Effector memory CD8-positive, alpha-beta T cell (primary cell): Measurements from ENCODE around the gene ST7L.

Experiments
- ATAC-seq: fragments of 150-1000 bp; cut with Tn5 transposase; replicated peaks from 2 replicates; pipeline ENCODE4 v1.10.0; 2021; ENCODE audit warnings: mild to moderate bottlenecking, moderate library complexity
- DNase-seq, 3 experiments: peaks; one replicate each; pipeline ENCODE4 v3.0.0; 2021
- H3K27ac Mint-ChIP-seq, 2 donors: one replicate each; pipeline ENCODE4 v1.8.0; 2022; ENCODE audit warnings: mild to moderate bottlenecking in 2 of 2, mixed read lengths in 2 of 2, moderate library complexity in 2 of 2
- H3K27me3 Mint-ChIP-seq, 2 donors: one replicate each; pipeline ENCODE4 v1.8.0; 2022; ENCODE audit warnings: mixed read lengths in 2 of 2
- H3K36me3 Mint-ChIP-seq: one replicate; pipeline ENCODE4 v1.8.0; 2022; ENCODE audit warnings: mild to moderate bottlenecking, moderate library complexity, mixed read lengths; ENCODE audit not compliant: insufficient read depth
- H3K4me1 Mint-ChIP-seq, 2 donors: one replicate each; pipeline ENCODE4 v1.8.0; 2022; ENCODE audit warnings: low read depth in 2 of 2, mixed read lengths in 2 of 2
- H3K4me3 Mint-ChIP-seq, 2 donors: one replicate each; pipeline ENCODE4 v1.8.0; 2022; ENCODE audit warnings: mild to moderate bottlenecking in 2 of 2, mixed read lengths in 2 of 2, moderate library complexity in 2 of 2
- H3K9me3 Mint-ChIP-seq, 2 donors: one replicate each; pipeline ENCODE4 v1.8.0; 2022; ENCODE audit warnings: mixed read lengths in 2 of 2

Gene ST7L

DNA sequence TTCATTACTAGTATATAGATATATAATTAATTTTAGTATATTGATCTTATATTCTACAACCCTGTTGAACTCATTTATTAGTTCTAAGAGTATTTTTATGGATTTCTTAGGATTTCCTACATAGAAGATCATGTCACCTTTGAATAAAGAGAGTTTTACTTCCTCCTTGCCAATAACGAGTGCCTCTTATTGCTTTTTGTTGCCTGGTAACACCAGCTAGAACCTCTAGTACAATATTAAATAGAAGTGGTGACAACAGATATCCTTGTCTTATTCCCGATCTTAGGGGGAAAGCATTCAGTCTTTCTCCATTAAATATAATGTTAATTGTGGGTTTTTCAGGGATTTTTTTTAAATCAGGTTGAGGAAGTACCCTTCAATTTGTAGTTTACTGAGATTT is 69.4 kb downstream of the ST7L start:
- ATAC-seq (no peak), DNase-seq (no peak)
- no peak overlapping the region for H3K27ac Mint-ChIP-seq
- H3K4me3 Mint-ChIP-seq, result no peak overlapping the region
- no peaks in the 10 kb centered on the region for H3K9me3 Mint-ChIP-seq
- peaks cover 4% of the 10 kb centered on the region for H3K36me3 Mint-ChIP-seq
- H3K4me1 Mint-ChIP-seq, result no peaks in the 10 kb centered on the region
- no peaks in the 10 kb centered on the region for H3K27me3 Mint-ChIP-seq

DNA sequence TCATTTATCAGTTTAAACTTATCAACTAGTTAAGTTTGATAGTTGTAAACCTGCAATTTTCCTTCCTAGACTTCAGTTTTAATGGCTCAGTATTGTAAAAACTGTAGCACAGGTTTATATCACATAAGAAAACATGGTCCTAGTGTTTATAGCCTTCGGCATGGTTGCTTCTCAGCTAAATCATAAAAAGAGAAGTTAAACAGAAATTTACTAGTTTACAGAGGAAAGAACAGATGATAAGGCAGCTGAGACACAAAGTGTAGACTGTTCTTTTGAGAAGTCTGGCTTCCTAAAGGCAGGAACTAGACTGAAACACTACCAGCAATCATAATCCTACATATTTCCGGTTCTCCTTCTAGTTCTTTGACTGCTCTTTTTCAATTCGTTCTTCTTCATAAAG is 70.4 kb downstream of the ST7L start:
- Mint-ChIP-seq H3K9me3 (no peaks in the 10 kb centered on the region), H3K4me1 (no peaks in the 10 kb centered on the region), H3K27ac (no peak overlapping the region), H3K4me3 (no peak overlapping the region), H3K36me3 (peaks cover 4% of the 10 kb centered on the region), H3K27me3 (no peaks in the 10 kb centered on the region)
- no peak for DNase-seq
- ATAC-seq, result no peak

DNA sequence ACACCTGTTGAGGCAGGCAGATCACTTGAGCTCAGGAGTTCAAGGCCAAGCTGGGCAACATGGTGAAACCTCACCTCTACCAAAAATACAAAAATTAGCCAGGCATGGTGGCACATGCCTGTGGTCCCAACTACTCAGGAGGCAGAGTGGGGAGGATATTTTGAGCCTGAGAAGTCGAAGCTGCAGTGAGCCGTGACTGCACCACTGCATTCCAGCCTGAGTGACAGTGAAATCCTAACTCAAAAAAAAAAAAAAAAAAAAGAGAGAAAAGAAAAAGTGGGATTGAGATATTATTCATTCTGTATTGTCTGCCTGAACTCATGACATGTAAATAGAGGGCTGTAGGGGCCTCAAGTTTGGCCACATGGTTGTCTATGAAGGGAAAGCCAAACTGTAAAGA is 72.9 kb downstream of the ST7L start:
- DNase-seq (no peak), ATAC-seq (no peak)
- H3K27ac Mint-ChIP-seq, result no peak overlapping the region
- no peaks in the 10 kb centered on the region for H3K27me3 Mint-ChIP-seq
- peaks cover 6% of the 10 kb centered on the region for H3K36me3 Mint-ChIP-seq
- H3K9me3 Mint-ChIP-seq, result no peaks in the 10 kb centered on the region
- no peak overlapping the region for H3K4me3 Mint-ChIP-seq
- no peaks in the 10 kb centered on the region for H3K4me1 Mint-ChIP-seq

DNA sequence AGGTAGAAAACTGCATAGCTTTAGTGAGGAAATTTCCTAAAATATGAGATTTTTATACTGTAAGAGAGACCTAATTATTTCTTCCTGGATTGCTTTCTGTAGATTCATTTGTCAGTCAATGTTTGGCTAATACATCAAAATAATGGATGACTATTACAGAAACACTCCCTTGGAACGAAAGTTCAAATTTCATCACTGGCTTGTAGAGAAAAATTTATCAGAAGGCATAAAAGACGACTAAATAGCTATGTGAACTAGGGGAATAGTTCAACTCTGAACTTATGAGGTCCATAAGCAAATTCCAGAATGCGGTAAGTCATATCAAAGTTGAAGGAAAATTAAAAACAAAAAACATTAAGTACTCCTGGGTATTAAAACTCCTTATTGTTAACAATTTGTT is 74.2 kb downstream of the ST7L start:
- DNase-seq (no peak), ATAC-seq (no peak)
- Mint-ChIP-seq H3K9me3 (no peaks in the 10 kb centered on the region), H3K36me3 (peaks cover 12% of the 10 kb centered on the region), H3K27ac (no peak overlapping the region), H3K4me1 (no peaks in the 10 kb centered on the region), H3K27me3 (no peaks in the 10 kb centered on the region), H3K4me3 (no peak overlapping the region)

DNA sequence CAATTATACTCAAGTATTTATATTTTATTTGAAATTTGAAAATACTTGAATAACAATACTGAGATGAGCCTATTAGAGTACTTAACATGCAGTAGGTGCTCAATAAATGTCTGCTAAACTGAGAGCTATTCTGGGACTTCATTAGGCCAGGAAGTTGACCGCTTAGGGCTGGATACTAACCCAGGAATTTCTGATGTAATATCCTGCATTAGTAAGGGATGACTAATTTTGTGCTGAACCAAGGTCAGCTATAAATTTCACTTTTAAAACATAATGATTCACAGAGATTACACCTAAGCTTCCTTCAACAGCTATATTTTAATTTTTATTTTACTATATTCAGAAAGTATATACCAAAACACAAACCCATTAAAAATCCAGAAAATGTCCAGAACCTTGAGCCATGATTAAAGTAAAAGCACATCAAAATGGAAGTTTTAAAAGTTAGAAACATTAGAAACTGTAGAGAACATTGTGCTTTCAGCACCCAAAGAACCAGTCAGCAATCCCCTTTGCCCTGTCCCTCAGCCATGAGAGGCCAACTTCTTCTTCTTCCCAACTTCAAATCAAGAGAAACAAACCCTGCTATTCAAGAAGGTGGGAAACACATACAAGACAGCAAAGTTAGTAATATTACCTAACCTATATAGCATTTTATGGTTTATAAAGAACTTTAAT is 74.8 kb downstream of the ST7L start:
- ATAC-seq, result no peak
- no peak overlapping the region for H3K4me3 Mint-ChIP-seq
- H3K36me3 Mint-ChIP-seq, result peaks cover 12% of the 10 kb centered on the region

DNA sequence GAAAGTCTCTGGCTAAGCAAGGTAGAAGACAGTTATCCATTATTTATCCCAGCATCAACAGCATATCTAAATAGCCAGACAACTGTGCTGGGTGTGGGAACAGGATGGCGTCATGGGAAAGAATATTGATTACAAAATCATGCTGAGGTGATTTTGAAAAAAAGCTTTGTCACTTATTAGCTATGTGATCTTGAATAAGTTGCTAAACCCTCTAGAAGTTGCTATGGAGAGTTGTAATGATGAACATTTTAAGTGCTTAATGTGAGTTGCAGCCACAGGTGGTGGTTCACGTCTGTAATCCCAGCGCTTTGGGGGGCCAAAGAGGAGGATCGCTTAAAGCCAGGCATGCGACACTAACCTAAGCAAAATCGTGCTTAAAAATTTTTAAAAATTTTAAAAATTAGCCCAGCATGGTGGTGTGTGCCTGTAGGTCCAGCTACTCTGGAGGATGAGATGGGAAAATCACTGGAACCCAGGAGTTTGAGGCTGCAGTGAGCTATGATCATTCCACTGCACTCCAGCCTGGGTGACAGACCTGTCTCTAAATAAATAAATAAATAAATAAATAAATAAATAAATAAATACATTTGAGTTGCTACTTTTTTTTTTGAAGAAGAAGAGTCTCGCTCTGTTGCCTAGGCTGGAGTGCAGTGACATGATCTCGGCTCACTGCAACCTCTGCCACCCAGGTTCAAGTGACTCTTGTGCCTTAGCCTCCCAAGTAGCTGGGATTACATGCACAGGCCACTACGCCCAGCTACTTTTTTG is 76.6 kb downstream of the ST7L start:
- Mint-ChIP-seq H3K9me3 (no peaks in the 10 kb centered on the region), H3K27ac (no peak overlapping the region), H3K4me1 (no peaks in the 10 kb centered on the region), H3K36me3 (peaks cover 12% of the 10 kb centered on the region), H3K27me3 (no peaks in the 10 kb centered on the region), H3K4me3 (no peak overlapping the region)
- ATAC-seq (no peak), DNase-seq (no peak)

More for the DNA sequence above, 74.8 kb downstream of the ST7L start:
- Mint-ChIP-seq H3K9me3 (no peaks in the 10 kb centered on the region), H3K27ac (no peak overlapping the region), H3K27me3 (no peaks in the 10 kb centered on the region), H3K4me1 (no peaks in the 10 kb centered on the region)
- DNase-seq, result no peak

DNA sequence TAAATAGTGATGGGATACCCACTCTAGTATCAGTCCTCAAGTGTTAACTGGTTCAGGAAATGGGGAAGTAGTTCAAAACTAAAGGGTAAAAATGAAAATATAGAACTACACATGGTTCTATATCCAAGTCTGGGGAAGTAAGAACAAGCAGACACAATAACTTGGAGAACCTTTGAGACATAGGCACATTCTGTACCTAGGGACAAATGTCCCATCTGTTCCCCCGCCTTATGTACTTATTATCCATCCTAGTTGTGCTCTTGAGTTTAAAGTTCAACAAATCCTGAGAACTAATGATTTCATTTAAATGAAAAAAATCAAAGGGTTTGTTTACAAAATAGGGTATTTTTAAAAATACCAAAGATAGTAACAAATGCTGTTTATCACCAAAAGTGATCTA is 77.6 kb downstream of the ST7L start:
- Mint-ChIP-seq H3K9me3 (no peaks in the 10 kb centered on the region), H3K27ac (no peak overlapping the region), H3K4me1 (no peaks in the 10 kb centered on the region), H3K27me3 (no peaks in the 10 kb centered on the region), H3K36me3 (peaks cover 12% of the 10 kb centered on the region), H3K4me3 (no peak overlapping the region)
- ATAC-seq (no peak), DNase-seq (no peak)

DNA sequence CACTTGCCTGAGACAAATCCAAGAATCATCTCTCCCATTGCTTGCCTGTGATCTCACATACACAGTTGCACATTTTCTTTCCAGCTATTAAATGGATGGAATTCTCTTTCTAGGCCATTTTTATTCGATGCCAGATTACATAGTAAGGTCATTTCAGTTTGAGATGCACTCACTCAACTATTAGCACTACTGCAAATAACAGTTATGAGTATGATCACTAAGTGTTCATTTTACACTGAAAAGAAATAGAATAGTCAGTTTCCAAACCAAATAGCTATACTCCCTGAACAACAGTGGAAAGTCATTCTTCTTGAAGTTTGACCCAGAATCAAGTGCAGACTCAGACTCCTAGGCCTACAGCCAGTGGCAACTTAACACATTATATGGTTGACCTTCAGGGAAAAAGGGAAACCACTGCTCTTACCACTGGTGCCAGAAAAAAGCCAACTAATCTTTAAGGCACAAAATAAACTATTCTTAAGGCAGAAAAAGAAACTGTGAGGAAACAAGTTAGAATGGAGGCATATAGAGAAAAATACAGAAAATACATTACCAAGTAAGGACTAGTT is 78.6 kb downstream of the ST7L start:
- H3K27me3 Mint-ChIP-seq, result no peaks in the 10 kb centered on the region
- no peak for ATAC-seq
- DNase-seq, result no peak

DNA sequence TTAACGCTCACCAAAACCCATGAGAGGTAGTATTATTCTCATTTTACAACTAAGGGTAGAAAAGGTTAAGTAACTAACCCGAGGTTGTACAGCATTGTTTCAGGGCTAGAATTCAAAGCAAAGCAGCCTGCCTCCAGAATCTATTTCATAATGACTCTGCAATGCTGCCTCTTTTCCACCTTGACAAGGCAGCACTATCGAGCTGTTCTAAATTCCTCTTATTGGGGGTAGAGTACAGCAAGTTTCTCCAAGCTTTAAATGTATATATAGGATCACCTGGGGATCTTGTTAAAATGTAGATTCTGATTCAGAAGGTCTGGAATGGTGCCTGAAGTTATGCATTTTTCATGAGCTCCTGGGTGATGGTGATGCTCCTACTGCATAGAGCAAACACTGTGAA is 80.1 kb downstream of the ST7L start:
- Mint-ChIP-seq H3K27ac (no peak overlapping the region), H3K4me3 (no peak overlapping the region), H3K36me3 (peaks cover 22% of the 10 kb centered on the region), H3K4me1 (no peaks in the 10 kb centered on the region), H3K27me3 (no peaks in the 10 kb centered on the region), H3K9me3 (no peaks in the 10 kb centered on the region)
- no peak for ATAC-seq
- DNase-seq, result no peak

More for the DNA sequence above, 78.6 kb downstream of the ST7L start:
- H3K4me1 Mint-ChIP-seq, result no peaks in the 10 kb centered on the region
- H3K27ac Mint-ChIP-seq, result no peak overlapping the region
- H3K9me3 Mint-ChIP-seq, result no peaks in the 10 kb centered on the region
- peaks cover 12% of the 10 kb centered on the region for H3K36me3 Mint-ChIP-seq
- no peak overlapping the region for H3K4me3 Mint-ChIP-seq

DNA sequence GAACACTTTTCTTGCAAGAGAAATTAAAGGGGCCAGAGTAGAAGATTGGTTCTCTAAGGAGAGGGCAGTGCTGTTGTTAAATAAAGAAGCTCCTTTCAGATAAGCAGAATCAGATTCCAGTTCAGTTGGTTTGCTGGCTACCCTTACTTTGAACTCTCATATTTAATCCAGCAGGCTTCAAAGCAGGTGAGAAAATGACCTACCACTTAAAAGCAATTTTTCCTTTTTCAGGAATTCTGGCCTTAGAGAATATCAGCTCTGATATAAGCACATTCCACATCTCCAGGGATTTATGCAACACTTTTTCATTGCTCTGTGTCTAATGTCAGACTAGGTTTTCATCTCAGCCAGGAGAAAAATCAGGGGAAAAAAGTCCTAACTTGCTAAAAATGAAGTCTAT is 81.5 kb downstream of the ST7L start:
- no peaks in the 10 kb centered on the region for H3K27me3 Mint-ChIP-seq
- H3K4me1 Mint-ChIP-seq, result no peaks in the 10 kb centered on the region
- H3K27ac Mint-ChIP-seq, result no peak overlapping the region
- H3K4me3 Mint-ChIP-seq, result no peak overlapping the region
- no peaks in the 10 kb centered on the region for H3K9me3 Mint-ChIP-seq
- peaks cover 22% of the 10 kb centered on the region for H3K36me3 Mint-ChIP-seq
- DNase-seq (no peak), ATAC-seq (no peak)

DNA sequence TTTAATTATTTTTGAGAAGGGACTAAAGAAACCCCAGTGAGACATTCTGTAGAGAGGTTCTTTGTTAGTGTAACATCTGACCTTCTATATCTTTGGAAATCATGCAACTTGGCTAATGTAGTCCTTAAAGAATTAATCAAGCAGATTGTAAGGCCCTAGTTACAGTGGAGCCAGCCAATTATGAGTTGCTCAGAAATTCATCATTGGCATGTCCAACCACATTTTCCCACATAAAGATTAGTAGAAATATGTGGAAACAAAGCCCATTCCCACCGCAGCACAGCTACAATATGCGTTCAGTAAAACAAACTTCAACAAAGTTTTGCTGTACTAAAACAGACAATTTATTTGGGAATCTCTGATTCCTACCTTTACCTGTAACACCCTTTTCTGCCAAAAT is 82.4 kb downstream of the ST7L start:
- Mint-ChIP-seq H3K27ac (no peak overlapping the region), H3K4me3 (no peak overlapping the region), H3K9me3 (no peaks in the 10 kb centered on the region), H3K27me3 (no peaks in the 10 kb centered on the region), H3K36me3 (peaks cover 18% of the 10 kb centered on the region), H3K4me1 (no peaks in the 10 kb centered on the region)
- DNase-seq (no peak), ATAC-seq (no peak)

DNA sequence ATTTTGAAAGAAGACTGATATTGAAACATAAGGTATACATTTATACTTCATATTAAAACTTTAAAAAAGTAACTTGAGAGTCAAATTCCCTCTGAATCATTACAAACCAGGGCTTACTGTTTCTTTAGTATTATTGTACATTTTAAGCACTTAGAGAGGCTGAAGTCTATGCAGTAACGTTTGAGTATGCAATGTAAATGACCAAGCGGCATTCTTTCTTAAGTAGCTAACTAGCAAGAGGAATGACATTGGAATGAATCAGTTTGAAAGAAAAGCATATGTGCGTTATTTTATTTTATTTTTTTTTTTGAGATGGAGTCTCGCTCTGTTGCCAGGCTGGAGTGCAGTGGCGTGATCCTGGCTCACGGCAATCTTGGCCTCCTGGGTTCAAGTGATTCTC is 85.9 kb downstream of the ST7L start:
- Mint-ChIP-seq H3K4me3 (no peak overlapping the region), H3K4me1 (no peaks in the 10 kb centered on the region), H3K9me3 (no peaks in the 10 kb centered on the region), H3K27ac (no peak overlapping the region), H3K36me3 (peaks cover 10% of the 10 kb centered on the region), H3K27me3 (no peaks in the 10 kb centered on the region)
- no peak for DNase-seq
- no peak for ATAC-seq

DNA sequence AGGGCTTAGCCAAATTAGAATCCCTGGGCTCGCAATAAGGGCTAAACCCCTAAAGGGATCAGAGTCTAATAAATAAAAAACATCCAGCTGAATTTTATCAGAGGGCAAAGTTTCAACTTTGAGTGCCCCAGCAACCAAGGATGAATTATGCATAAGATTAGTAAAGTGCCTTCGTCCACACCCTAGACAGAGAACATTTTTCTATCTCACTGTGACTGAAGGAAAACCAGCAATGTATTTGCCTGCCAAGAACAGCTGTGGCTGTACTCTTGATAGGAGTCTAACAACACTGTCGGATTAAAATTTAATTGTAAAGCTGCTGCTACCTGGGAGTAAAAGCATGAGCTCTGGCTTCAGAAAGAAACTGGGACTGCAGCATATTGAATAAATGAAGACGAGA is 86.9 kb downstream of the ST7L start:
- Mint-ChIP-seq H3K4me3 (no peak overlapping the region), H3K27me3 (no peaks in the 10 kb centered on the region), H3K4me1 (no peaks in the 10 kb centered on the region), H3K9me3 (no peaks in the 10 kb centered on the region), H3K36me3 (peaks cover 10% of the 10 kb centered on the region), H3K27ac (no peak overlapping the region)
- ATAC-seq, result no peak
- no peak for DNase-seq

DNA sequence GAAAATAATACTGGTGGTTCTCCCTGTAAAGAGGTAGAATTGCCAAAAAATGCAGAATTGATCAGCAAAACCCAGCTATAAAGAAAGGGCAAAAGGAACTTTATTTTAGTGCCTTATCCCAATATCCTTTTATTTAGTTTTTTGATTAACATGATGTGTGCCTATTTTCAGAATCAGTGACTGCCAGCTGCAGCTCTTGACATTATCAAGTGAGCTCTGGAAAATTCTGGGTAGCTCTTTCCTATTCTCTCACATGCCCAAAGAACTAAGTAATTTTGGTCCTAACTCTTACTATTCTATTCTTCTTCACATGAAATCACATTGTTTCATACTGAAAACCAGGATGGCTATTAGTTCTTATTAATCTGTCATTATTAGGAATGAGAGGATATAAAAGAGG is 88.1 kb downstream of the ST7L start:
- Mint-ChIP-seq H3K27ac (no peak overlapping the region), H3K4me3 (no peak overlapping the region), H3K9me3 (no peaks in the 10 kb centered on the region), H3K27me3 (no peaks in the 10 kb centered on the region), H3K36me3 (peaks cover 10% of the 10 kb centered on the region), H3K4me1 (no peaks in the 10 kb centered on the region)
- ATAC-seq (no peak), DNase-seq (no peak)
